Loucy (cell line): ENCODE data around the gene EFNA3.
"Not testable (repeated sequence)": the region's sequence is repeated elsewhere in the genome, so short reads cannot be mapped to it uniquely, and the experiment has no call there.

Source experiments
- H2AFZ ChIP-seq: fragments of 200-600 bp; sonication (generic); 2 replicates; pipeline ENCODE4 v1.6.0; 2016; ENCODE audit warnings: antibody characterized with exemption, mild to moderate bottlenecking, low read length, moderate library complexity
- H3F3A ChIP-seq: fragments of 200-600 bp; 2 replicates; pipeline ENCODE4 v1.6.0; 2016; ENCODE audit warnings: antibody characterized with exemption, low read depth, mild to moderate bottlenecking
- H3K27me3 ChIP-seq: fragments of 200-600 bp; sonication (generic); 2 replicates; pipeline ENCODE4 v1.6.1; 2014; ENCODE audit warnings: low read length, mild to moderate bottlenecking; ENCODE audit not compliant: insufficient read depth, poor library complexity, severe bottlenecking
- H3K36me3 ChIP-seq: fragments of 200-600 bp; sonication (generic); 2 replicates; pipeline ENCODE4 v1.6.1; 2016; ENCODE audit warnings: low read length; ENCODE audit not compliant: insufficient read depth
- H3K4me1 ChIP-seq: fragments of 200-600 bp; sonication (generic); 2 replicates; pipeline ENCODE4 v1.5.1; 2014; ENCODE audit warnings: low read length, mild to moderate bottlenecking; ENCODE audit not compliant: insufficient read depth, poor library complexity, severe bottlenecking
- H3K4me2 ChIP-seq: fragments of 200-600 bp; sonication (generic); 2 replicates; pipeline ENCODE4 v1.6.0; 2014; ENCODE audit warnings: antibody characterized with exemption, low read length, low read depth, mild to moderate bottlenecking; ENCODE audit not compliant: poor library complexity, severe bottlenecking
- H3K4me3 ChIP-seq: fragments of 200-600 bp; sonication (generic); 2 replicates; pipeline ENCODE4 v1.5.1; 2014; ENCODE audit warnings: low read length, mild to moderate bottlenecking, mixed read lengths; ENCODE audit not compliant: poor library complexity, severe bottlenecking
- H3K79me2 ChIP-seq: fragments of 200-600 bp; sonication (generic); 2 replicates; pipeline ENCODE4 v1.6.1; 2014; ENCODE audit warnings: low read length; ENCODE audit not compliant: insufficient read depth
- H3K9ac ChIP-seq: fragments of 200-600 bp; sonication (generic); 2 replicates; pipeline ENCODE4 v1.6.0; 2014; ENCODE audit warnings: mild to moderate bottlenecking, low read depth, low read length, moderate library complexity; ENCODE audit not compliant: poor library complexity, severe bottlenecking
- H3K9me2 ChIP-seq: fragments of 200-600 bp; sonication (generic); replicated peaks from 2 replicates; pipeline ENCODE4 v1.6.1; 2016; ENCODE audit warnings: low read depth, low read length, mixed read lengths
- H3K9me3 ChIP-seq: fragments of 200-600 bp; sonication (generic); 2 replicates; pipeline ENCODE4 v1.6.1; 2014; ENCODE audit warnings: mild to moderate bottlenecking, antibody characterized with exemption, low read length, low read depth; ENCODE audit not compliant: insufficient read depth
- H4K20me1 ChIP-seq: fragments of 200-600 bp; sonication (generic); 2 replicates; pipeline ENCODE4 v1.6.0; 2014; ENCODE audit warnings: antibody characterized with exemption, low read length, mild to moderate bottlenecking; ENCODE audit not compliant: insufficient read depth, poor library complexity, severe bottlenecking
- CTCF ChIP-seq: fragments of 200-600 bp; sonication (generic); conservative IDR thresholded peaks from 2 replicates; pipeline ENCODE4 v1.5.1; 2014; ENCODE audit warnings: mild to moderate bottlenecking, antibody characterized with exemption, low read length
- EZH2phosphoT487 ChIP-seq: fragments of 200-600 bp; IDR thresholded peaks from 2 replicates; pipeline ENCODE4 v1.6.1; 2018; ENCODE audit warnings: antibody characterized with exemption, mild to moderate bottlenecking, moderate library complexity, borderline replicate concordance

EFNA3 gene

GRCh38 chr1:155117610-155118009 is 39.0 kb downstream of the EFNA3 start:
- H3K9ac ChIP-seq: no peak overlapping the region
- H3K4me1 ChIP-seq: no peaks in the 10 kb centered on the region
- H2AFZ ChIP-seq: no peak overlapping the region
- H3K79me2 ChIP-seq: no peaks in the 10 kb centered on the region
- H3F3A ChIP-seq: no peaks in the 10 kb centered on the region
- no peaks in the 10 kb centered on the region for H3K9me2 ChIP-seq
- no peak overlapping the region for H3K4me3 ChIP-seq
- TF ChIP-seq EZH2phosphoT487: no peak
- no peak for TF ChIP-seq CTCF
- no peak overlapping the region for H3K4me2 ChIP-seq
- H3K36me3 ChIP-seq: no peaks in the 10 kb centered on the region
- H3K9me3 ChIP-seq: no peaks in the 10 kb centered on the region
- no peaks in the 10 kb centered on the region for H3K27me3 ChIP-seq
- H4K20me1 ChIP-seq: no peaks in the 10 kb centered on the region

GRCh38 chr1:155118090-155118489 is 39.5 kb downstream of the EFNA3 start:
- not testable (repeated sequence) for H4K20me1 ChIP-seq, H3K9me2 ChIP-seq, H3K4me2 ChIP-seq, H2AFZ ChIP-seq, H3K9ac ChIP-seq, H3K4me1 ChIP-seq, H3K36me3 ChIP-seq, H3K79me2 ChIP-seq, H3F3A ChIP-seq, H3K9me3 ChIP-seq, H3K27me3 ChIP-seq, H3K4me3 ChIP-seq

- H3K27me3 ChIP-seq: no peaks in the 10 kb centered on the region
- H3K9me3 ChIP-seq: no peaks in the 10 kb centered on the region
Observed at GRCh38 chr1:155120253-155120652, 41.6 kb downstream of the EFNA3 start.

More at GRCh38 chr1:155120253-155120652, 41.6 kb downstream of the EFNA3 start:
- Histone ChIP-seq H3K4me2 (no peak overlapping the region), H3K4me1 (no peaks in the 10 kb centered on the region), H3K79me2 (no peaks in the 10 kb centered on the region), H3K4me3 (no peak overlapping the region), H3F3A (no peaks in the 10 kb centered on the region), H3K9me2 (no peaks in the 10 kb centered on the region), H3K36me3 (no peaks in the 10 kb centered on the region), H3K9ac (no peak overlapping the region), H2AFZ (no peak overlapping the region; the same call in 1 of the 2 replicates), H4K20me1 (no peaks in the 10 kb centered on the region)
- no peak for TF ChIP-seq CTCF
- TF ChIP-seq EZH2phosphoT487: no peak
